Thoracic aorta (tissue), 2 donors: Measurements from ENCODE around the gene C16orf74. TPM values are rescaled to one million over a fixed set of nuclear protein-coding genes. Genes with fewer than 3 reads are reported as not detected.

Experiments
- ATAC-seq: fragments of 150-250 bp; one replicate; pipeline ENCODE4 v1.8.0; 2017; ENCODE audit warnings: low read depth; ENCODE audit not compliant: insufficient number of reproducible peaks, low FRiP score
- DNase-seq: peaks from one replicate; pipeline ENCODE4 v3.0.0-alpha.2; 2020; ENCODE audit warnings: low spot score
- H3K27ac ChIP-seq, 2 donors: fragments of 200-600 bp; sonication (generic); 1 replicate in 1 of 2; 2 replicates in 1 of 2; pipeline ENCODE4 v1.5.1; 2016; ENCODE audit warnings: mild to moderate bottlenecking in 2 of 2, moderate library complexity in 2 of 2
- H3K27me3 ChIP-seq: fragments of 200-600 bp; sonication (generic); replicated peaks from 2 replicates; pipeline ENCODE4 v1.6.0; 2016; ENCODE audit warnings: mild to moderate bottlenecking; ENCODE audit not compliant: insufficient read depth
- H3K36me3 ChIP-seq: fragments of 200-600 bp; sonication (generic); one replicate; pipeline ENCODE4 v1.5.1; 2016
- H3K4me1 ChIP-seq, 2 donors: fragments of 200-600 bp; sonication (generic); 1 replicate in 1 of 2; 2 replicates in 1 of 2; pipeline versions ENCODE4 v1.5.1 to v1.6.0; 2016; ENCODE audit warnings: low read depth in 2 of 2, mild to moderate bottlenecking in 1 of 2; ENCODE audit not compliant: control insufficient read depth in 1 of 2
- H3K4me3 ChIP-seq: fragments of 200-600 bp; sonication (generic); 2 replicates; pipeline ENCODE4 v1.5.1; 2016; ENCODE audit warnings: mild to moderate bottlenecking
- H3K9me3 ChIP-seq: fragments of 200-600 bp; sonication (generic); 2 replicates; pipeline ENCODE4 v1.5.1; 2016
- total RNA-seq, 2 donors: library from RNA; depleted of rRNA; stranded (reverse); fragments of >200 nt; gene quantifications; one replicate each; pipeline versions ENCODE4 v1.1.0 to v1.2.3, GENCODE V29; 2016
- TF ChIP-seq, protein P1 (sequence below): fragments of 200-600 bp; sonication (generic); IDR thresholded peaks from one replicate; pipeline ENCODE4 v1.5.1; 2019; ENCODE audit warnings: antibody characterized with exemption

Gene C16orf74
- total RNA-seq, 2 donors from 2014 or later: 1.2 TPM; not detected in 1

DNA sequence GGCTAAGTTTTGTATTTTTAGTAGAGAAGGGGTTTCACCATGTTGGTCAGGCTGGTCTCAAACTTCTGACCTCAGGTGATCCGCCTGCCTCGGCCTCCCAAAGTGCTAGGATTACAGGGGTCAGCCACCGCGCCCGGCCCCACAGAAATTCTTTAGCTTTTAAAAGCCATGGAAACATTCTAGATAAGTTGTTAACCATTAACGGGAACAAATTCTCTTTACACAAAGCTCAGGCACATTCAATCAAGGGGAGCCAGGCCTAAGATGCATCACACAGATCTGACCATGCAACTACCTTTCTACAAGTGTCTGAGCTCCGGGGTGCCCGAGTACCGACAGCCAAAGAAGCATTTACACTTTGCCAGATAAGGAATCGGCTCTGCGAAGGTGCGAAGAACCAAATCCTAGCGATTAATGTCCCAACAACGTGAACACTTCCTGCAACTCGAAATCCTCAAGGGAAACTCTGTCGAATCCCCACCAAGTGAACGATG is 47.4 kb upstream of the C16orf74 start:
- Histone ChIP-seq H3K36me3 (peaks cover 17% of the 10 kb centered on the region), H3K27ac (no peak overlapping the region), H3K4me3 (peak overlapping the region; percentile 96), H3K4me1 (peaks cover 11 to 25% of the 10 kb centered on the region in 2 donors), H3K27me3 (no peaks in the 10 kb centered on the region), H3K9me3 (no peaks in the 10 kb centered on the region)
- ATAC-seq (no peak), DNase-seq (no peak)
- TF ChIP-seq, protein P1, sequence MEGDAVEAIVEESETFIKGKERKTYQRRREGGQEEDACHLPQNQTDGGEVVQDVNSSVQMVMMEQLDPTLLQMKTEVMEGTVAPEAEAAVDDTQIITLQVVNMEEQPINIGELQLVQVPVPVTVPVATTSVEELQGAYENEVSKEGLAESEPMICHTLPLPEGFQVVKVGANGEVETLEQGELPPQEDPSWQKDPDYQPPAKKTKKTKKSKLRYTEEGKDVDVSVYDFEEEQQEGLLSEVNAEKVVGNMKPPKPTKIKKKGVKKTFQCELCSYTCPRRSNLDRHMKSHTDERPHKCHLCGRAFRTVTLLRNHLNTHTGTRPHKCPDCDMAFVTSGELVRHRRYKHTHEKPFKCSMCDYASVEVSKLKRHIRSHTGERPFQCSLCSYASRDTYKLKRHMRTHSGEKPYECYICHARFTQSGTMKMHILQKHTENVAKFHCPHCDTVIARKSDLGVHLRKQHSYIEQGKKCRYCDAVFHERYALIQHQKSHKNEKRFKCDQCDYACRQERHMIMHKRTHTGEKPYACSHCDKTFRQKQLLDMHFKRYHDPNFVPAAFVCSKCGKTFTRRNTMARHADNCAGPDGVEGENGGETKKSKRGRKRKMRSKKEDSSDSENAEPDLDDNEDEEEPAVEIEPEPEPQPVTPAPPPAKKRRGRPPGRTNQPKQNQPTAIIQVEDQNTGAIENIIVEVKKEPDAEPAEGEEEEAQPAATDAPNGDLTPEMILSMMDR: no peak

DNA sequence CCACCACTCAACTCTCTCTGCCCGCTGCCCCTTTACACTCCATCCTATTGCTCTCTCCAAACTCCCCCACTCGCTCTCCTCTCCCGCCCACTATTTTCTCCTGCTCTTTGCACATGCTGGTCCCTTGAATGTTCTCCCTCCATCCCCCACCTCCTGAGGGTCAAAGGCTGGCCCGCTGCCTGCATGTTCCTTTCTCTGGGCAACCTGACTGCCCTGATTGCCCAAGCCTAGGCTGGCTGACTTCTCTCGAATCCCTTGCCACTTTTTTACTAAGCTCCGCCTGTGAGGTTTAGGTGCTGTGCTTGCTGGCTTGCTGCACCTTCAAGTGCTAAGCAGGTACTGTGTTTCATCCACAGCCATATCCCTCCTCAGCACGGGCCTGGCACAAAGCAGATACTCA is 45.7 kb upstream of the C16orf74 start:
- ATAC-seq: no peak
- H3K4me3 ChIP-seq: no peak overlapping the region
- H3K27me3 ChIP-seq: no peaks in the 10 kb centered on the region
- peaks cover 15% of the 10 kb centered on the region for H3K36me3 ChIP-seq
- no peaks in the 10 kb centered on the region for H3K9me3 ChIP-seq
- TF ChIP-seq, protein P1: no peak
- H3K4me1 ChIP-seq: peaks cover 11 to 25% of the 10 kb centered on the region in 2 donors
- no peak for DNase-seq
- H3K27ac ChIP-seq: no peak overlapping the region

DNA sequence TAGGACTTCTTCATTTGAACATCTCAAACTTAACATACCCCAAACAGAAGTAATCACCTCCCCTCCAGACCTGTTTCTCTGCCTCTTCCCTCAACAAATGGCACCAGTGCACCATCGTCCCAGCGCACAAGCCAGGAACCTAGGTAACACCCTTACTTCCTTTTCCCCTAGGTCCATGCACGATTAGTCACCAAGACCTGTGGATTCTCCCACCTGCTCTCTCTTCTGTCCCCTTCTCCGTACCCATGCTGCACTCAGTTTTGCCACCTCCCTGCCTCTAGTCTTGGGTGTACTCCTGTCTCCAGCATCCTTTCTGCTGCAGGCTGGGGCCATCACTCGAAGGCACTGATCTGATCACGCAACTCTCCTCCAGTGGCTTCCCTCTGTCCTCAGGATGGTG is 45.3 kb upstream of the C16orf74 start:
- TF ChIP-seq, protein P1: no peak
- H3K9me3 ChIP-seq: no peaks in the 10 kb centered on the region

DNA sequence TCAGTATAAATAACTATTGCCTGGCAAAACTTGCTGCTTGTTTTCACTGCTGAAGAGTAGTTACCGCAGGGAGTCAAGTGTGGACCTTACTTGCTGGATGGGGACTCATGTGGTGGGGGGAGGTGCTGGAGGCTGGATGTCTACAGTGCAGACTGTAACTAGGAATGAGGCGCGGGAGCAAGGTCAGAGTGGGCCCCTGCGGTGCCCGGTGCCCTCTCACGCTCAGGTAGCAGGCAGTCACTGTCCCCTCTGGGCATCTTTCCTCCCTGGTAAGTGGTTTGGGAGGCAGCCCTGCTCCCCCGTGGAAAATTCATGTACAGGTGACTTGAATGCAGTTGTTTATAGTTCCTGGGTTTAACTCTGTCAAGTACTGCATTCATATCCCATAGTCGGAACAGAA is 43.8 kb upstream of the C16orf74 start:
- ATAC-seq (no peak), DNase-seq (no peak)
- no peaks in the 10 kb centered on the region for H3K9me3 ChIP-seq
- peaks cover 5 to 13% of the 10 kb centered on the region in 2 donors for H3K4me1 ChIP-seq
- H3K4me3 ChIP-seq: no peak overlapping the region
- peaks cover 15% of the 10 kb centered on the region for H3K36me3 ChIP-seq
- TF ChIP-seq, protein P1: no peak
- H3K27me3 ChIP-seq: no peaks in the 10 kb centered on the region
- H3K27ac ChIP-seq: no peak overlapping the region

More for the DNA sequence above, 45.3 kb upstream of the C16orf74 start:
- no peak for DNase-seq
- no peak overlapping the region for H3K4me3 ChIP-seq
- H3K27ac ChIP-seq: no peak overlapping the region
- no peak for ATAC-seq
- H3K4me1 ChIP-seq: peaks cover 11 to 25% of the 10 kb centered on the region in 2 donors
- peaks cover 15% of the 10 kb centered on the region for H3K36me3 ChIP-seq
- H3K27me3 ChIP-seq: no peaks in the 10 kb centered on the region

DNA sequence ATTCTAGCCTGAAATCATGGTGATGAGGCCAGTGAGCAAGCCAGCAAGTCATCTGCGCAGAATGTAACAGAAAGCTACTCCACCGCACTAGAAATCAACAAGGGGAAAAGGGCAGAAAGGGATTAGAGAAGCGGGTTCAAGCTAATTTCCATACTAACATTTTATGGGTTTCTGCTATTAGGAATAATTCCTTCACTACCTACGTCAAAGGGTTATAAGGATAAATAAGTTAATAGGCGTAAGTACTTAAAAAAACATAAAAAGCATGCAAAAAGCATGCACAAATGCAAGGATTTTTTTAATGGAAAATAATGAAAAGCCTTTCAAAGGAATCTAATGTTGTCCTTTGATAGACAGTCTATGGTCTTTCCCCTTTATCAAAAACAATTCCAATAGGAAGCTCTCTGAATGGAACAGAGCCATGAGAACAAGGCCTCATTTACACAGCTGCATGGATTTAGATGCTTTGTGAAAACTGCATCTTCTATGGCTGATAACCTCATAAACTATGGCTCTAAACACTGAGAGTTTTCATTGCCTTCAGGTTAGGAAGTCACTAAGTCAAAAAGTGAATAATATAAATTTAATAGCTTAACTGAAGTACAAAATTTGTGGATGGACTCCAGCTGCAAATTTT is 42.9 kb upstream of the C16orf74 start:
- H3K27me3 ChIP-seq: no peaks in the 10 kb centered on the region
- H3K27ac ChIP-seq: no peak overlapping the region
- no peak for DNase-seq
- TF ChIP-seq, protein P1: no peak
- H3K9me3 ChIP-seq: no peaks in the 10 kb centered on the region
- peaks cover 17% of the 10 kb centered on the region for H3K36me3 ChIP-seq
- H3K4me3 ChIP-seq: no peak overlapping the region
- no peak for ATAC-seq
- H3K4me1 ChIP-seq: peaks cover 5 to 12% of the 10 kb centered on the region in 2 donors
